Calu3 (cell line): ENCODE results near the gene TRIM46. TPM values are rescaled to one million over a fixed set of nuclear protein-coding genes. Genes with fewer than 3 reads are reported as not detected.
"Not testable (repeated sequence)": the region's sequence is repeated elsewhere in the genome, so short reads cannot be mapped to it uniquely, and the experiment has no call there.

ENCODE experiments used
- BruUV-seq: library from RNA; stranded (reverse); fragments of 400-500 nt; replicated peaks from 2 replicates; lab custom pipeline; 2021; lab: Mats Ljungman, UMichigan
- CTCF ChIA-PET: fragments of 300-600 bp; sonication (Branson Sonifier 250); formaldehyde crosslinking; loops from one replicate; lab custom pipeline; 2022; ENCODE audit warnings: antibody characterized with exemption; lab: Charles Lee
- DNase-seq: peaks from one replicate; pipeline ENCODE4 v3.0.0; 2022
- H3K27ac Mint-ChIP-seq: one replicate; pipeline ENCODE4 v1.8.0; 2022; ENCODE audit warnings: mixed read lengths; ENCODE audit not compliant: unreplicated experiment
- H3K27me3 Mint-ChIP-seq: one replicate; pipeline ENCODE4 v1.8.0; 2022; ENCODE audit warnings: mixed read lengths; ENCODE audit not compliant: unreplicated experiment
- H3K36me3 Mint-ChIP-seq: one replicate; pipeline ENCODE4 v1.8.0; 2022; ENCODE audit warnings: mild to moderate bottlenecking, moderate library complexity, mixed read lengths; ENCODE audit not compliant: insufficient read depth, unreplicated experiment
- H3K4me1 Mint-ChIP-seq: one replicate; pipeline ENCODE4 v1.8.0; 2022; ENCODE audit warnings: mild to moderate bottlenecking, low read depth, mixed read lengths; ENCODE audit not compliant: unreplicated experiment
- H3K4me3 Mint-ChIP-seq: one replicate; pipeline ENCODE4 v1.8.0; 2022; ENCODE audit warnings: mild to moderate bottlenecking, low read depth, moderate library complexity, mixed read lengths; ENCODE audit not compliant: unreplicated experiment
- H3K9me3 Mint-ChIP-seq: one replicate; pipeline ENCODE4 v1.8.0; 2022; ENCODE audit warnings: low read depth, mixed read lengths; ENCODE audit not compliant: unreplicated experiment
- CTCF ChIP-seq: fragments of 200-600 bp; IDR thresholded peaks from one replicate; pipeline ENCODE4 v1.8.0; 2022; ENCODE audit warnings: antibody characterized with exemption; ENCODE audit not compliant: unreplicated experiment
- intact Hi-C: fragments of 100-400 bp; cut with micrococcal nuclease; formaldehyde crosslinking; loops from one replicate; pipeline ENCODE4 v1.10.0; 2022; ENCODE audit not compliant: unreplicated experiment
- total RNA-seq: library from RNA; stranded (reverse); gene quantifications from 2 replicates; pipeline ENCODE4 v1.2.3, GENCODE V29; 2022

TRIM46 gene
- total RNA-seq, 1 experiment from 2014 or later = 1.1 TPM

- H3K27me3 Mint-ChIP-seq = no peaks in the 10 kb centered on the region
- intact Hi-C loops = no loop called here
- peaks cover 30% of the 10 kb centered on the region for H3K4me1 Mint-ChIP-seq
- DNase-seq = no peak
- TF ChIP-seq CTCF = no peak
- H3K4me3 Mint-ChIP-seq = peak overlapping the region; percentile 98
- H3K27ac Mint-ChIP-seq = peak overlapping the region; percentile 92
- H3K9me3 Mint-ChIP-seq = no peaks in the 10 kb centered on the region
- BruUV-seq = TSS peak; percentile 91
- H3K36me3 Mint-ChIP-seq = peaks cover 25% of the 10 kb centered on the region
- CTCF ChIA-PET = interaction anchor here (0.7 to 1.5 kb wide), 6 partner anchors 15 to 42 kb away, joined by 3 to 10 read pairs (median 4); partner anchors contain the start of gene KRTCAP2
Measured at GRCh38 chr1:155209312-155209721, 35.7 kb downstream of the TRIM46 start.

DNA sequence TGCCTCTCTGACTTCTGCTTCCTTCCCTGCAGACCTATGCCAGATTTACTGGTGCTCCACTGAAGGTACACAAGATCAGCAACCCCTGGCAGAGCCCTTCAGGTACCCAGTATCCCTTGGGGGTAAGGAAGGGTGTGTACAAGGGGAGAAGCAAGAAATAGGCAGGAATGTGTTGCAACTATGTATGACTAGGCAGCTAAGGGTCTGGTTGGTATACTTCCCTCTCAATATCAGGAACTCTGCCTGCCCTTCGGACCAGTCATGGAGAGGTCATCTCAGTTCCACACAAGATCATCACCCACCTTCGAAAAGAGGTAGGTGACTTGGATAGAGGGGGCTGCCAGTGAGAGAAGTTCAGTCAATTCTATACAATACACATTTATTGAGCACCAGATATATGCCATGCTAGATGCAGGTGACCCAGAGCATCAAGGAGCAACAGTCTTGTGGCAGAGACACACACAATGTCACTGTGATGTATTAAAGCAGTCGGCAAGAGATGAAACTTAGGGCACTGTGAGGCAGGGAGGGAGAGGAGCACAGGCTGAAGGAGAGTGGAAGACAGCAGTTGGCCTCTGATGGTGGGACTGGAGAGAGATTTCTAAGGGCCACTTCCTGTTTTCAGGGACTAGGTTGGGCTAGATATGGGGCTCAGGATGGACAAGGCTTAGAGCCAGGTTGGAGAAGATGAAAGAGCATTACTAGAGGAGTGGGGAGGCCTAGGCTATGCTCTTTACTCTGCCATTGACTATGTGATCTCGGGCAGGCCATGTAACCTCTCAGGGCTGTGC is 36.9 kb downstream of the TRIM46 start:
- TF ChIP-seq CTCF = no peak
- Mint-ChIP-seq H3K27ac (no peak overlapping the region), H3K4me3 (peak overlapping the region; percentile 98), H3K4me1 (peaks cover 30% of the 10 kb centered on the region), H3K27me3 (no peaks in the 10 kb centered on the region), H3K9me3 (no peaks in the 10 kb centered on the region), H3K36me3 (peaks cover 25% of the 10 kb centered on the region)
- CTCF ChIA-PET = no interaction called here
- intact Hi-C loops = no loop called here
- no peak for DNase-seq
- no TSS peak for BruUV-seq

DNA sequence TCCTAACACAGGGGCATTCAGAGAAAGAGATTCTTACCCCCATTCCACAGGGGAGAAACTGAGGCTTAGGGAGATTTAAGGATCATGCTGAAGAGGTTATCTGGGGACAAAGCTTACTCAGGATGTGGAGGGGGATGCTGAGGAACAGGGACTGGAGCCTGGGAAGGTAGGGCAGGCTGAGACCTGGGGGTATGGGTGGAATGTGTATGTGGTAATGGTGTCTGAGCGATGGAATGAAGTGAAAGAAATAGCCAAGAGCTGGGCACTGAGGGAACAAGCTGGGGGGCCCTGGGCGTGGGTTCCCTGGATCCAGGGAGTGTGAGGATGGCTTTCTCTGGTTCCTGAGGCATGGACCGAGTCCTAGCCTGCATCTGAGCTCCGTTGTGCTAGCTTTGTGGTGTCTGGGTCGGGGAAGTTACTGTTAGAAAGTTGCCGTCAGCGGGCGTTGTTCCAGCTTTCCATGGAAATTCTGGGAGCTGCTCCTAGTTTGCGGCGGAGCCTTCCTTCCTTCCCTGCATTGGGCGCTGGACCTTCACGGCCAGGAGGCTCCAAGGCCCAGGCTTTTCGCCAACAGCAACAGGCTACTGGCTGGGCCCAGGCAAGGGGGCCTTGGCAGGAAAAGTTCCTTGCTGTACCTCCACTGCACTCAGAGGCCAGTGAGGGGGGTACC is 37.9 kb downstream of the TRIM46 start:
- H3K9me3 Mint-ChIP-seq, DNase-seq, intact Hi-C loops, H3K4me3 Mint-ChIP-seq, H3K27ac Mint-ChIP-seq, CTCF ChIA-PET, BruUV-seq, H3K27me3 Mint-ChIP-seq: not testable (repeated sequence)
- H3K4me1 Mint-ChIP-seq = peaks cover 30% of the 10 kb centered on the region
- peaks cover 25% of the 10 kb centered on the region for H3K36me3 Mint-ChIP-seq

- Mint-ChIP-seq H3K4me1 (peaks cover 25% of the 10 kb centered on the region), H3K36me3 (peaks cover 25% of the 10 kb centered on the region)
- H3K27ac Mint-ChIP-seq, BruUV-seq, H3K4me3 Mint-ChIP-seq, CTCF ChIA-PET, H3K9me3 Mint-ChIP-seq, DNase-seq, intact Hi-C loops, H3K27me3 Mint-ChIP-seq: not testable (repeated sequence)
Measured at GRCh38 chr1:155212051-155212440, 38.4 kb downstream of the TRIM46 start.

GRCh38 chr1:155214702-155215101 is 41.1 kb downstream of the TRIM46 start:
- H3K36me3 Mint-ChIP-seq, H3K9me3 Mint-ChIP-seq, BruUV-seq, H3K27me3 Mint-ChIP-seq, H3K4me1 Mint-ChIP-seq, DNase-seq, intact Hi-C loops, CTCF ChIA-PET, H3K4me3 Mint-ChIP-seq, H3K27ac Mint-ChIP-seq: not testable (repeated sequence)
